Amniotic stem cell (primary cell): ENCODE results near the gene VAV3.

ENCODE experiments used
- DNase-seq: peaks from one replicate; lab custom pipeline; 2025; lab: John Stamatoyannopoulos, UW

VAV3 gene

DNA sequence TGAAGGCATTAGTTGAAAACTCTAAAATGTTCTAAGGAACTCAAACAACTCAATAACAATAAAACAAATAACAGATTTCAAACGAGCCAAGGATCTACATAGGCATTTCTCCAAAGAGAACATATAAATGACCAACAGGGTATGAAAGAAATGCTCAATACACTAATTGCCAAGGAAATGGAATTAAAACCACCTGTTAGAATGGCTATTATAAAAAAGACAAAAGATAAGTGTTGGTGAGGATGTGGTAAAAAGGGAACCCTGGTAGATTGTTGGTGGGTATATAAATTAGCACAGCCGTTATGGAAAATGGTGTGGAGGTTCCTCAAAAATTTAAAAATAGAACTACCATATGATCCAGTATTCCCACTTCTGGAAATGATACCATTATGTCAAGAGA lies 9.1 kb upstream of the VAV3 start:
- DNase-seq: no peak

- no peak for DNase-seq
Observed at GRCh38 chr1:107972391-107973180, 7.6 kb upstream of the VAV3 start.

- DNase-seq: no peak
Observed at GRCh38 chr1:107966550-107966949, 1.6 kb upstream of the VAV3 start.

GRCh38 chr1:107964336-107965109 lies 457 bp downstream of the VAV3 start:
- DNase-seq: no peak

DNA sequence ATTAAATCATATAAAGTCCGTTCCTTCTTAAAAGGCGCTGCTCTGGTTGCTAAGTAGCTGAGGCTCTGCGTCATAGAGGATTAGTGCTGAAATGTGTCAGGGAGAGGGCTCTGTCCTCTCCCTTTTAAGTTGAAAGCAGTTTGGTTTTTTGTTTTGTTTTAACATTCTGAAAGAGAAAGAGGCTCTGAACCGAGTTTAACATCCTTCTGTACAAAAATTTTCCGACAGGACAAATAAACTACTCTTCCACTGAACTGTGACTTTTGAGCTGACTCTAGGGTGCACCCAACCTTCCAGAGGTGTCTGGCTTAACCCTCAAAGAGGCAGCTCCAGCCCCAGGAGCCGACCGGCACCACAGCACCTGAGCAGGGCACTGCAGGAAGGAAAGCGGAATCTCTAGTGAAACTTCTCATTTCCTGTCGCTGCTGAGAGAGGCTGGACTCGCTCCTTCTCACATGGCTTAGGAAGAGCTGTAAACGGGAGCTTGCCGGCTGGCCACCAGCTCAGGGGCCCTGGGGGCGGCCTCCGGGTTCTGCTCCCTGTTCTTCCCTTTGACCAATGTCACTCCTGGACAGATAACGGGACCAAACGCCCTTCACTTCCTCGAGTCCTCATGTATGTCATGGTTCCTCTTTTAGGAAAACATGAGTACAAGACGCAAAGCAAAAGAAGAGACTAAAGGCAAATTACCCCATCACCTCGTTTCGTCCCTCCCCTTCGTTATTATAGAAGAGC lies 1.2 kb downstream of the VAV3 start:
- DNase-seq: no peak

- no peak for DNase-seq
Observed at GRCh38 chr1:107963008-107963407, 2.0 kb downstream of the VAV3 start.

DNA sequence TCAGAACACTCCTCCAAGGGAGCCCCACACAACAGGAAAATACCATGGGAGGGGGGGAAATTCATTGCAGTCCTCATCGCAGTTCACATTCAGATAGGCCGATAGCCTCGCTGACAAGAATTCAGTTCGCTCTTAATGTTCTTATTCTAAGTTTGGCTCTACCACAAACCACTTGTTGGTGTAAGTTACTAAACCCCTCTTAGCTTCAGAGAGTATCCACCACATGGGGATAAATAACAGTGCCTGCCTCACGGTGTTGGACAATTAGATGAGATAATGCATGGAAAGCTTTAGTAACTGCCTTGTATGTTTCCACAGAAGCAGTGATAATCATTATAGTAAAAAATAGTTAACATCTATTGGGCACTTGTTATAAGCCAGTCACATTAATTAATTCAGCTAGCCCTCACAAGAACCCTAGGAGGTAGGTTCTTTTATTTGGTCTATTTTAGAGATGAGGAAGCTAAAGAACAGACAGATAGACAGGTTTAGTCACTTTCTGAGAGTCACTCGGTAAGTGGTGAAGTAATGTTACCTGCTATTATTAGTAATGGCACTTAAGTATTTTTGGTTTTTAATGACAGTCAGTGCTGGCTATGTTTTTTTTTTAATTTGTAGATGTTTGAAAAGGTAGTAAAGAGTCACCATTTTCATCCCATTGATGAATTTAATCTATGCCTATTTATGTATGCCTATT lies 10.1 kb downstream of the VAV3 start:
- DNase-seq: no peak

- no peak for DNase-seq
Observed at GRCh38 chr1:107954126-107954525, 10.9 kb downstream of the VAV3 start.

- no peak for DNase-seq
Observed at GRCh38 chr1:107953556-107953955, 11.4 kb downstream of the VAV3 start.

GRCh38 chr1:107952989-107953388 lies 12.0 kb downstream of the VAV3 start:
- DNase-seq: no peak

DNA sequence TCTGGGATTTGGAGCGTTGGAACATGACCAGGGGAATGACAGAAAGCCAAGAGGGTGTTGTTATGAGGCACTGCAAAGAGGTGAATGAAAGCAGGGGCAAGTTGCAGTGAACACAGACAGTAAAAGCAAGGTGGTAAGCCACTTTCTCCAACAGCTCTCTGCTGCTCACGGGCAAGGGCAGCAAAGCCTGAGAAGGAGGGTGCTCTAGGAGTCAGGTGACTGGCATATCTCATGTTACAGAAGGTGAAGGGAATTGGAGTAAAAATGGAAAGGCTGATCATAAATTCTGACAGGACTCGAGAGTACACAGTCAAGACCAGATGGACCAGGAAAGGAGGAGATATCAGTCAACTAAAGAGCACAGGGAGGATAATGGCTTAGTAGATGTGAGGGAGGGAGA lies 14.5 kb downstream of the VAV3 start:
- DNase-seq: no peak

DNA sequence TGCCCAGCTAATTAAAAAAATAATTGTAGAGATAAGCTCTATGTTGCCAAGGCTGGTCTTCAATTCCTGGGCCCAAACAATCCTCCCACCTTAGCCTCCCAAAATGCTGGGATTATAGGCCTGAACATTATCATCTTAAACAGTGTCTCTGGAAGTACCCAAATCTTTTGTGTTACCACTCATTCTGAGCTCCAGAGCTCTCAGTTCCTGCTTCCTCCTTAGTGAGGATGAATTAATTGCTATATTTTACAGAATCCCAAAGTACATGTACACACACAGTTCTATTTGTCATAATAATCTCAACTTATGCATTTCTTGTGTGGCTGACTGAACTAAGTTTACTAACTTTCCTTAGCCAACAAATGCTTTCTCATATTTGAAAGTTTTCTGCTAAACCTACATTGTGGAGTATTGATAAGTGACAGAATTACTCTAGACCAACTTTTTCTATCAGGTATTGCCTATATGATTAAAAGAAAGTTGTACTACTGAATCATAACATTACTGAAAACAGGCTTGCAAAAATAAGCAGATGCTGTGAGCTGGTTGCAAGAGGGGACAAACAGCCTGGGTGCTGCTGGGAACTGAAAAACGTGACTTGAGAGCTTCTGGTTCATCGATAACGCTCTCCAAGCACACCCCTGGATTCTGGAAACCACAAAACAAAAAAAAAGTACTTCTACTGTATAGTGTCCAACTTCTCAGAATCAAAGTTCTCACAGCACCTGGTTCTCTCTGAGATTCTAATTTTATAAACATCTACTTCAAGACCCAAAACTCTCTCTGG lies 15.3 kb downstream of the VAV3 start:
- DNase-seq: no peak

- no peak for DNase-seq
Observed at GRCh38 chr1:107946794-107947193, 18.2 kb downstream of the VAV3 start.

GRCh38 chr1:107943694-107944093 lies 21.3 kb downstream of the VAV3 start:
- DNase-seq: no peak

GRCh38 chr1:107942814-107943213 lies 22.2 kb downstream of the VAV3 start:
- DNase-seq: no peak

- no peak for DNase-seq
Observed at GRCh38 chr1:107941531-107941930, 23.4 kb downstream of the VAV3 start.

- DNase-seq: no peak
Observed at GRCh38 chr1:107941123-107941522, 23.9 kb downstream of the VAV3 start.

GRCh38 chr1:107940701-107941100 lies 24.3 kb downstream of the VAV3 start:
- DNase-seq: no peak

GRCh38 chr1:107940017-107940577 lies 24.9 kb downstream of the VAV3 start:
- no peak for DNase-seq

DNA sequence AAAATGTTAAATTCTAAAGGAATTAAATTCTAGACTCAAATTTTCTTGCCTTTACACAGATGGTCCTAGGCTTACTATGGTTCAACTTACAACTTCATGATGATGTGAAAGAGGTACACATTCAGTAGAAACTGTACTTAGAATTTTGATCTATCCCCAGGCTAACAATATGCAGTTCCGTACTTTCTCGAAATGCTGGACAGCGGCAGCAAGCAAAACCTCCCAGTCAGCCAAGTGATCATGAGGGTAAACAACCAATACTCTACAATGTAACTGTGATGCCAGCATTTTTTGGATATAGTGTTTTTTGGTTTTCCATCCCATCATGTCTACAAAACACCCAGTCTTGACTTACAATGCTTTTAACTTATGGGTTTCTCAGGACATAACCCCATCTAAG lies 25.7 kb downstream of the VAV3 start:
- DNase-seq: no peak
